GM06990 (cell line): ENCODE results near the gene EVC2.

Experiments
- DNase-seq: peaks from one replicate; pipeline ENCODE4 v3.0.0-alpha.2; 2011; ENCODE audit not compliant: insufficient read length; ENCODE audit errors: extremely low read depth
- H3K27me3 ChIP-seq: replicated peaks from 2 replicates; pipeline ENCODE4 v1.6.0; 2011; ENCODE audit warnings: low read length; ENCODE audit not compliant: control insufficient read depth, insufficient read depth
- H3K36me3 ChIP-seq: 2 replicates; pipeline ENCODE4 v1.5.1; 2011; ENCODE audit warnings: low read length; ENCODE audit not compliant: control insufficient read depth, insufficient read depth
- H3K4me3 ChIP-seq: replicated peaks from 2 replicates; pipeline ENCODE4 v1.5.1; 2011; ENCODE audit warnings: low read depth, mild to moderate bottlenecking, control low read depth, low read length
- CTCF ChIP-seq: IDR thresholded peaks from 2 replicates; pipeline ENCODE4 v1.5.1; 2011; ENCODE audit warnings: low read length, control low read depth, mild to moderate bottlenecking, inconsistent platforms; ENCODE audit not compliant: insufficient read depth, poor library complexity, severe bottlenecking

The EVC2 gene

GRCh38 chr4:5543681-5544080 lies 164.7 kb downstream of the EVC2 start:
- DNase-seq = no peak
- TF ChIP-seq CTCF = no peak
- H3K4me3 ChIP-seq = no peak overlapping the region
- no peaks in the 10 kb centered on the region for H3K27me3 ChIP-seq
- H3K36me3 ChIP-seq = no peaks in the 10 kb centered on the region

- Histone ChIP-seq H3K4me3 (no peak overlapping the region), H3K27me3 (no peaks in the 10 kb centered on the region), H3K36me3 (no peaks in the 10 kb centered on the region)
- TF ChIP-seq CTCF = no peak
- DNase-seq = no peak
These were observed 167.2 kb downstream of the EVC2 start for GRCh38 chr4:5541169-5541568.

GRCh38 chr4:5539584-5539983 lies 168.8 kb downstream of the EVC2 start:
- Histone ChIP-seq H3K4me3 (no peak overlapping the region), H3K27me3 (no peaks in the 10 kb centered on the region), H3K36me3 (no peaks in the 10 kb centered on the region)
- no peak for TF ChIP-seq CTCF
- no peak for DNase-seq

GRCh38 chr4:5532100-5532499 lies 176.3 kb downstream of the EVC2 start:
- no peak for TF ChIP-seq CTCF
- no peaks in the 10 kb centered on the region for H3K27me3 ChIP-seq
- H3K36me3 ChIP-seq = no peaks in the 10 kb centered on the region; the same call in 1 of the 2 replicates
- H3K4me3 ChIP-seq = no peak overlapping the region
- no peak for DNase-seq

- Histone ChIP-seq H3K4me3 (no peak overlapping the region), H3K36me3 (no peaks in the 10 kb centered on the region; the same call in 1 of the 2 replicates), H3K27me3 (no peaks in the 10 kb centered on the region)
- no peak for DNase-seq
- no peak for TF ChIP-seq CTCF
These were observed 180.3 kb downstream of the EVC2 start for GRCh38 chr4:5528031-5528436.

- TF ChIP-seq CTCF = no peak
- no peak overlapping the region for H3K4me3 ChIP-seq
- no peak for DNase-seq
- no peaks in the 10 kb centered on the region for H3K27me3 ChIP-seq
- no peaks in the 10 kb centered on the region; the same call in 1 of the 2 replicates for H3K36me3 ChIP-seq
These were observed 181.1 kb downstream of the EVC2 start for GRCh38 chr4:5527211-5527610.
